GM19468 (cell line): ENCODE results near the gene GGTLC3.
"Not testable (repeated sequence)": the region's sequence is repeated elsewhere in the genome, so short reads cannot be mapped to it uniquely, and the experiment has no call there.

Experiments used
- ATAC-seq: cut with Tn5 transposase; IDR thresholded peaks from one replicate; pipeline ENCODE4 v1.9.1; 2021; ENCODE audit warnings: mild to moderate bottlenecking, moderate library complexity, moderate number of reproducible peaks; ENCODE audit not compliant: unreplicated experiment; ENCODE audit errors: extremely low read depth

The GGTLC3 gene

DNA sequence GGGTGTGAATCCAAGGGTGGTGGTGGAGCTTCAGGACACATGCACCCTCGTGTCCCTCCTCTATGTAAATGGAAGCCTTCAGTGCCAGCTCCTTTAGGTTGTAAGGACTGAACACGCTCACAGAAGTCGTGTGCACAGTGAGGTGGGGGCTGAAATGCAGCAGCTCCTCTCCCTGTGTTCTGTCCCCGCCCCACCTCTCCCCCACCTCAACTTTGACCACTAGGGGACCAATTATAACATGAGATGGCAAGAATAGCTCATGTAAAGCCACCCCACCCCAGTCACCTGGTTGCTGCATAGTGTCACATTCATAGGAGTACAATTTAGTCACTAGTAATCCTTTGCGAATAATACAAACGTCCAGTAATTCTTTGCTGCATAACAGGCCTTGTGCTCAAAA is 4.8 kb upstream of the GGTLC3 start:
- not testable (repeated sequence) for ATAC-seq

DNA sequence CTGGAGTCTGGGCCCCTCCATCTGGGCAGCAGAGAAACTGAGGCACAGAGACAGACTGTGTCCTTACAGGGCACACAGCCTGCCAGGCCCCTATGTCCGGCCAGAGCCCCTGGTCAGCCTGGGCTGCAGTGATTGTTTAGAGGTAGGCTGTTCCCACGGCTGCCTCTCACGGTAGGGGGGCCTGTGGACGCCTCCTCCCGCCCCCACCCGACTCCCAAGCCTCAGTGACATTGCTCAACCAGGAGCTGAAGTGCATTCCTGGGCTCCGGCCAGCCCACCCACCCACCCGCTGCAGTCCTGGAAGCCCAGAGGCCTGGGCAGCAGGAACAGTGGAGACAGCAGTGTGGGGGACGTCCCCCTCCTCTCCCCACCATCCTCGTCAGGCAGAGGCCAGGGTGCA is 4.5 kb downstream of the GGTLC3 start:
- ATAC-seq, result not testable (repeated sequence)

DNA sequence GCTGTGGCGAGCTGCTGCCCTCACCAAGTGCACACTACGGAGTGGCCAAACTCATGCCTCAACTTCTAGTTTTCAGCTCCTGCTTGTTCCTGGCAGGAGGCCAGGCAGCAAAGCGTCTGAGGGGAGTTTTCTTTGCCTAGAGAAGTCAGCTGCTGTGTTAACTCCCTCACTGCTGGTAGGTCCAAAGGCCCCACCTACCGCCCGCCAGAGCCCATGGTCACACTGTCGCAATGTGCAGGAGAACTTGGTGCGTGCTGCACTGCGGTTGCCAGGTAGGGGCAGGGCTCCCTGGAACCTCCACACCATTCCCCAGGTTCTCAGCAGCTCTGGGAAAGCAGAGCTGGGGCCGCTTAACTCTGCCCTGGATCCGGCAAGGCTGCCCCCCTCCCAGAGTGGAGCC is 5.6 kb downstream of the GGTLC3 start:
- not testable (repeated sequence) for ATAC-seq

DNA sequence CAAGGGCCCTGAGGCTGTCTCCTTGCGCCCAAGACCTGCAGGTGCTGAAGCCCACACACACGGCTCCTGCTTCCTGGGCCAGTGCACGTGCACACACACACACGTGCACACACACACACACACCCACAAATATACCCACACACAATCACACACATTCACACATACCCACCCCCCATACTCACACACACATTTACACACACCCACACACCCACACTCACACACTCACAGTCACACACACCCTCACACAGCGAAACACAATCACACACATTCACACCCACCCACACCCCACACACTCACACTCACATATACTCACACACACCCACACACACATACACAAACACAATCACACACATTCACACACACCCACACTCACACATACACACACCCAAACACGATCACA is 6.6 kb downstream of the GGTLC3 start:
- not testable (repeated sequence) for ATAC-seq

DNA sequence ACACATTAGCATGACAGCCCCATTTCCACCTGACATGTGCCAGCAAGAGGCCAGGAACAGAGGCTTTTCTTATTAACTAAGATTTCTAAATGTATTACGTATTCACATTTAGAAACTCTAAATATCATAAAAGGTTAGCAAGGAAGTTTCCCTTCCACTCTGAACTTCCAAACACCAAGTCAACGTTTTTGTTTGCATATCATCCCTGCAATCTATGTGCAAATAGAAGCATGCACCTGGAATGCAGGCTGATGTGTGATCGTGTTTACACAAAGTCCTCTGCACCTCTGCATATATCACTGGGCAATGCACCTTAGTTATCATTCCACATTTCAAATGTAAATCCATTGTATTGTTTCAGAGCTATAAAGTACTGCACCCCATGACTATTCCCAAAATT is 21.7 kb downstream of the GGTLC3 start:
- ATAC-seq, result not testable (repeated sequence)
